ENCODE measurements around the gene RIC8B. TPM values are rescaled to one million over a fixed set of nuclear protein-coding genes. Genes with fewer than 3 reads are reported as not detected.

Gene RIC8B
- total RNA-seq, 2 experiments from 2014 or later: 8.7 to 9.1 TPM

DNA sequence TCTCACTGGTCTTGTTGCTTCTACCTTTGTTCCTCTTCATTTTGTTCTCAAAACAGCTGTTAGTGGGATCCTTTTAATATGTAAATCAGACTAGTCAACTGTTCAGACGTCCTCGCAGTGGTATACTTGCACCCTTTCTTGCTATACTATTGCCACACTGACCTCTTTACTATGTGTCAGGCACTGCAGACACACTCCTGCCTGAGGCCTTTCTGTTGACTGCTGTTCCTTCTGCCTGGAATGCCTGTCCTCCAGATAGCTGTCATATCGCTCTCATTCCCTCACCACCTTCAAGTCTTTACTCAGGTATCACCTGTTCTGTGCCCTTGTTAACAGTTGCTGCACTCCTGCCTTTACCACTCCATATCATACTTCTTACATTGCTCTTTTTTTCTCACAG, 91.2 kb downstream of the RIC8B start:
- Mint-ChIP-seq H3K4me3 (no peak overlapping the region), H3K36me3 (peaks cover 5% of the 10 kb centered on the region), H3K27ac (no peak overlapping the region), H3K4me1 (peaks cover 2% of the 10 kb centered on the region), H3K27me3 (no peaks in the 10 kb centered on the region), H3K9me3 (no peaks in the 10 kb centered on the region)
- DNase-seq: no peak

DNA sequence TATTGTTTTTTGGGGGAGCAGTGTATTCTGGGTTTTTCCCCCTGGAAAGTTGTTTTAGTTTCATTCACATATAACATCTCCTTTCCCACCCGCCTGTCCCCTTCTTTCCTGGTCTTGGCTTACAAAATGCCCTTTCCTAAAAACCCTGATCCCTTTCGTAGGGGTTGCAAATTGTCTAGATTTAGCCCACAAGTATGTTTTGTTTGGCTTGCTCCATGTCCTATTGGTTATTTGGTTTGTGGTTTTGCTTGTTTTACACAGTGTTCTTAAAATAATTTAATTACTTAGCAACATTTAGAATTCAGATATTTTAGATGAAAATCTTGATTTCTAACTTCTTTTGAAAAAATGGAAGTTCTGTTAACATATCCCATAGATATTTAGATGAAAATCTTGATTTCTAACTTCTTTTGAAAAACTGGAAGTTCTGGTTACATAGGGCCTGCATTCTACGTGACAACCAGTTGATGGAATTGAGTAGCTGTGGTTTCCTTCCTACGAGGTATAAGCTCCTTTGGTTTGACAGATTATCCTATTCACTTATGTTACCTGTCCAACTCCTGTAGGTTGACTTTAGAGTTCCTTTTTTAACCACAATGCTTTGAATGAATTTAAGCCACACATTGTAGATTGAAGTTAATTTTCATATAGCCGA, 92.1 kb downstream of the RIC8B start:
- Mint-ChIP-seq H3K27ac (no peak overlapping the region), H3K4me1 (peaks cover 4% of the 10 kb centered on the region), H3K36me3 (peaks cover 6% of the 10 kb centered on the region), H3K27me3 (no peaks in the 10 kb centered on the region), H3K9me3 (no peaks in the 10 kb centered on the region), H3K4me3 (no peak overlapping the region)
- no peak for DNase-seq

DNA sequence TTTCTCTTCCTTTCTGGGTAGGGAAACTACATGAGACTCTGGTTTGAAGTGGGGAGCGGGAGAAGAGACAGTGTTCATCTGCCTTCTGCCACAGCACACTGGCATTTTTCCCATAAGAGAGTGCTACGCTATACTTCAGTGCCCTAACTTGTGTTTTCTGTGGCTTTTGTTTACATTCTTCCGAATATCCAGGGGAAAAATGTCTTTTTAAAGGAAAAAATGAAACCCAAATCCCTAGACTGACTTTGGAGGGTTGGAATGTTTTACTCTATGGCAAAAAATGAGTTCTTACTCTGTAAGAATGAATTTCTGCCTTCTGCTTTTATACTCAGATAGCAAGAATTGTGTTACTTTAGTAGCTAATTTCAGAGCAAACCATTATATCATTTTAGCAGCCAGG, 93.2 kb downstream of the RIC8B start:
- DNase-seq: no peak
- Mint-ChIP-seq H3K27ac (no peak overlapping the region), H3K36me3 (peaks cover 13% of the 10 kb centered on the region), H3K9me3 (no peaks in the 10 kb centered on the region), H3K4me3 (no peak overlapping the region), H3K4me1 (peaks cover 4% of the 10 kb centered on the region), H3K27me3 (no peaks in the 10 kb centered on the region)

DNA sequence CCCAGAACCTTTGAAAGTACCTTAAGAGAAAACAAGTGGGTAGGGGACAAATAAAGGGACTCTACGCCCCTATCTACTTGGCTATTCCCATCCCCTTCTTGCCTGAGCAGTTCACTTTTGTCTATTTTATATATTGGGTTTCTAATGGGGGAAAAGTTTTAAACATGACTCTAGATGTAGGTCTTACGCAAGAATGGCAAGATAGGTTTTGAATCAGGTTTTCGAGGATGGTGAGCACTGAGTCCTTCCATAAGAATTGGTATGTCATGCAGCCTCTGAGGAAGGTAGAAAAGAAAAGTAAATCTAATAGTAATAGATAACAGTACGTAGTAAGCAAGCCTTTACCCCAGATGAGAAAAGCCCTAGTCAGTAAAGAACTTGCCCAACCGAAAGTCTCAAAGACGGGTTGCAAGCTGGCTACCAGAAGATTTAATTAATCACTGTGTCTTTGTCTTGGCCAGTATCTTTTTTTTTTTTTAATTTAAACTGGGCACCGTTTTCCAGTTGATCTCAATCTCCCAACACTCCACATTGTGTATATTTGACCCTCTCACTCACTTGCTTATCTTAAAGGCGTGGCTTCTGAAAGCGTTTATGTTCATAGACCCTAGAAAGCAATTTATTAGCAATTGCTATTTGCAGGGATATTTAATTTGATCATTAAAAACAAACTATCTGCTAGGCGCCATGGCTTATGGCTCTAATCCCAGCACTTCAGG, 94.7 kb downstream of the RIC8B start:
- H3K4me3 Mint-ChIP-seq: no peak overlapping the region
- H3K4me1 Mint-ChIP-seq: peaks cover 11% of the 10 kb centered on the region
- no peak for DNase-seq
- H3K36me3 Mint-ChIP-seq: peaks cover 13% of the 10 kb centered on the region
- no peaks in the 10 kb centered on the region for H3K27me3 Mint-ChIP-seq
- H3K27ac Mint-ChIP-seq: no peak overlapping the region
- H3K9me3 Mint-ChIP-seq: no peaks in the 10 kb centered on the region

DNA sequence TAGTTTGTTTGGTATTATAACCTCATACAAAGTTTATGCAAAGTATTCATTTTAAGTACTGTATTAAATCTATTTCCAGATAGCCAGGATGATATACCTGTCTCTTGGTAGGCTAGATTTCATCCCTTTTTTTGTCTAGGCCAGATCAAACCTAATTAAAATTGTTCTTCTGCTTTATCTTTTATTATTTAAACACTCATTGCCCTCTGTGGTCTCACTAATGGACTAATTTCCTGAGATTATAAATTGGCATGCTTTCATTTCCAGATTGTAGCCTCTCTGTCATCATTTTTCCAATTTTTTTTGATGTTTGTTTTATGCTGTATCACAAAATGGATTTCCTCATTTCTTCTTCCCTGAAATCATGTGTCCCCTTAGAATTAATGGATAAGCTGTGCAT, 95.6 kb downstream of the RIC8B start:
- Mint-ChIP-seq H3K27ac (no peak overlapping the region), H3K9me3 (no peaks in the 10 kb centered on the region)

DNA sequence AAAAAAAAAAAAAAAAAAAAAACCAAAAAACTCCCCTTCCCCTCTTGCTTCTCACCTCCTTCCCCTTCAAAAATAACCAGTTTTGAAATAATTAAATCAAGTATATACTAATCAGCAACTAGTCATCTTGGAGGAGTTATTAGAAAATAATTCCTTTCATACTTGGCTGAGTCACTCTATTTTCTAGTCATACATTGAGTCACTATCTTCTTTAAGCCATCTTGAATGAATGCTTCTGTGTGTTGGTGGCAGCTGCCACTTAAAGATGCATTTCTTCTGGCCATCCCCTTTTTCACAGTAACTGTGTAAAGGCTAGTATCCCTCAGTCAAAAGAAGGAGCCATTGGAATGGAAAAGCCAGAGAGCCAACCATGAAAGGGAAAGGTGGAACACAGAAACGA, 97.0 kb downstream of the RIC8B start:
- Mint-ChIP-seq H3K27me3 (no peaks in the 10 kb centered on the region), H3K27ac (no peak overlapping the region), H3K4me1 (peaks cover 12% of the 10 kb centered on the region), H3K36me3 (peaks cover 13% of the 10 kb centered on the region), H3K4me3 (no peak overlapping the region), H3K9me3 (no peaks in the 10 kb centered on the region)
- no peak for DNase-seq

More for the DNA sequence above, 95.6 kb downstream of the RIC8B start:
- no peak for DNase-seq
- Mint-ChIP-seq H3K36me3 (peaks cover 13% of the 10 kb centered on the region), H3K4me3 (no peak overlapping the region), H3K27me3 (no peaks in the 10 kb centered on the region), H3K4me1 (peaks cover 12% of the 10 kb centered on the region)

DNA sequence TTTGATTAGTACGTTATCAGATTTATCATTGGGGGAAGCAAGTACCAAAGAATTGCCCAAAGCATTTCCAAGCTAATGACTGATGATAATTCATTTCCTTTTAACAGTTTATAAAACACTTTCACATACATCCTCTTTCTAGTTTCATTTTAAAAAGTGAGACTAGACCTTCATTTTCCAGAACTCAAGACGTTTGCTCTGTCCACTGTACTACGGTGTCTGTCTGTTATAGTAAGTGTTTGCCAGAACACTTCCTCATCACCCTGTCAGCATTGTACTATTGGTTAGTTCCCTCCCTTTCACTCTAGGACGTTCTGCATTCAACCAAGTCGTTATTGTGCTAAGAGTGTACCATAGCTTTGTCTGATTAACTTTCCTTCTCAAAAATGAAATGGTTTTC, 99.5 kb downstream of the RIC8B start:
- Mint-ChIP-seq H3K9me3 (no peaks in the 10 kb centered on the region), H3K4me1 (peaks cover 10% of the 10 kb centered on the region), H3K36me3 (peaks cover 11% of the 10 kb centered on the region), H3K27me3 (no peaks in the 10 kb centered on the region), H3K27ac (no peak overlapping the region), H3K4me3 (no peak overlapping the region)
- no peak for DNase-seq

DNA sequence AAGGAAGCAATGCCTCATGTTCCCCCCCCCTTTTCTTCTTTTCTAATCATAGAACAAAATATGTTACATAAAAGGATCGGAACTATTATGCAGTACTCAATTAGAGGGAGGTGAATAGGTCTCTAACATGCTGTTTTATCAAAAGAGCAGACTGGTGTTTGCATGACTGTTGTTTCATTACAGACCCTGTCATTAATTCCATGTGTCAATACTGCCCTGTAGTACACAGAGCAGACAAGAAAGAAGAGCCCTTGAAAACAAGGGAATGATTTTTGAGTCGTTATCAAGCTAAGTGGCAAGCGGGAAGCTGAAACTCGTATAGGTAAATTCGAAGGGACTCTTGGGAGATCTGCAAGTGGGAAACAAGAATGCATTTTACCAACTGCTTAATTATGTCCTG, 104.3 kb downstream of the RIC8B start:
- Mint-ChIP-seq H3K4me3 (no peak overlapping the region), H3K4me1 (peaks cover 4% of the 10 kb centered on the region), H3K27ac (no peak overlapping the region), H3K36me3 (peaks cover 9% of the 10 kb centered on the region), H3K9me3 (no peaks in the 10 kb centered on the region), H3K27me3 (no peaks in the 10 kb centered on the region)
- no peak for DNase-seq

DNA sequence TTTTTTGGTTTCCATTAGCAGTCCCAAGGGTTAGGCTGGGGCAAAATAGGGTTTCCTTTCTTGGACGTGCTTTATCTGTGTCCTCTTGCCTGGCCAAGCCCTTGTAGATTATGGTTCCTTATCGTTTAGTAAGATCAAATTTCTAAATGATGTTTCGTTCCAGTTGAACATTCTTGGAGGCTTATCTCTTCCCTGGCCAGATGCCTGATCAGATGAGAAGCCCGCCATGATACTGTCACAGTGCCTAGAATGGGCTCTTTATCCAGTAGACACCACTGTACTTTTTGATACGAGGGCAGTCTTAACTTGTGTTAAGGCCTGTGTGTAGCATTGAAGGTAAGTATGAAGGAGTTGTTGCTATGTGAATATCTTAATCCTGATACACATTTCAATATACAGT, 105.1 kb downstream of the RIC8B start:
- Mint-ChIP-seq H3K9me3 (no peaks in the 10 kb centered on the region), H3K4me3 (no peak overlapping the region), H3K27me3 (no peaks in the 10 kb centered on the region), H3K36me3 (peaks cover 9% of the 10 kb centered on the region), H3K4me1 (no peaks in the 10 kb centered on the region), H3K27ac (no peak overlapping the region)
- DNase-seq: no peak

DNA sequence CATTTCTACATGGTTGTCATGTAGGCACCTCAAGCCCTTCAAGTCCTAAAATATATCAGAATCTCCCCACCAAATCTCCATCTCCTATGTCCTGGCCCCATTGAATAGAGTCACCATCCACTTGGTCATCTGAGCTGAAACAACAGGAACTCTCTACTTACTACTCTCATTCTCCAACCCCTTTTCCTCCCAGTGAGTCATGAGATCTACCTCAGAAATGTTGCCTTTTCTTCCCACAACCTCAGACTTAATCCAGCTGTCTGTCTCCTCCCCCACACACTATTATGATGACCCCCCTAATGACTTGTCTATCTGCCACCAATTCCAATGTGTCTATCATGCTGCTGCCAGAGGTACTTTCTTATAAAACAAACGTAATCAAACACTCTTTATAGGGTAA, 108.9 kb downstream of the RIC8B start:
- peaks cover 12% of the 10 kb centered on the region for H3K36me3 Mint-ChIP-seq
- H3K9me3 Mint-ChIP-seq: no peaks in the 10 kb centered on the region
- H3K27ac Mint-ChIP-seq: no peak overlapping the region
- H3K4me3 Mint-ChIP-seq: no peak overlapping the region
- no peaks in the 10 kb centered on the region for H3K4me1 Mint-ChIP-seq
- no peaks in the 10 kb centered on the region for H3K27me3 Mint-ChIP-seq
- DNase-seq: no peak

DNA sequence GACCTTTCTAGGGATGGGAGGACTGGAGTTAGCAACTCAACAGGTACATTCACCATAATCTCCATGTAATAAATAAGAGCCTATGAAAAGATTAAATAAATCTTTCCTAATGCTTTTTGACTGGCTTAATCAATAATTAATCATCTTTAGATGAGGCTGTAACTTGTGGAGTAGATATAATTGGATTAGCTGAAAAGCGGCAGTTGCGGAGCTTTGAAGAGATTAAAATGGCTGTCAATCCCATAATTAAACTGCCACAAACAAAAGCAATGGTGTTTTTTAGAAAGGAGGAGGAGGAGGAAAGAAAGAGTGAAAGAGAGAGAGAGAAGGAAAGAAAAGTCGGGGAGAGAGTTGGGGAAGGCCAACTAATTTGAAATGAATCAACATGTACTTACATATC, 110.5 kb downstream of the RIC8B start:
- DNase-seq: no peak
- H3K4me1 Mint-ChIP-seq: no peaks in the 10 kb centered on the region
- no peak overlapping the region for H3K4me3 Mint-ChIP-seq
- peaks cover 12% of the 10 kb centered on the region for H3K36me3 Mint-ChIP-seq
- no peaks in the 10 kb centered on the region for H3K27me3 Mint-ChIP-seq
- no peaks in the 10 kb centered on the region for H3K9me3 Mint-ChIP-seq
- H3K27ac Mint-ChIP-seq: no peak overlapping the region

DNA sequence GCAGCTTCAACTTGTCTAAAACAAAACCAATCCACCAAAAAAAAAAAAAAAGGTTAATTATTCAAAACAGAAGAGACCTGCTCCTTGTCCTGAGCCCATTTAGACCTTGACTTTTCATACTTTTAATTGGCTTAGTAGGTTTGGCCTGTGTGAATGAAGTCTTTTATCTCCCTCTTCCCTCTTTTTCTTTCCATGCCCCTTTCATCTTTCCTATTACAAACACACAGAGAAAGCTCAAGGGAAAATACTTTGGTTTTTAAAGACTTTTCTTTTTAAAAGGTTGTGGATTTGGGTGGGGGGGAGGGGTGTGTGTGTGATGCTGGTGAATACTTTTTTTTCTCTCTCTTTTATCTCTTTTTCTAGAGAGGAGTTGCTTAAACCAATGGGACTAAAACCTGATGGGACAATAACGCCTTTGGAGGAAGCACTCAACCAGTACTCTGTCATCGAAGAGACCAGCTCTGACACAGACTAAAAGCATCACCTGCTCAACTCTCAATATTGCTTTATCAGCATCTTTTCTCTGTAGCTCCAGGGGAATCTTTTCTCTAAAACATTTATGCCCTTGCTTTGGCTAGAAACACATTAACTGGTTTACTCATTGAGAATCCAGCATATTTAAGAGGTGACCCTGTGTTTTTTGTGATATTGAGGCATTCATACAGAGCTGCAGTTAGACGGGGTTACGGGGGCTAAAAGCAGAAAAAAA, 111.2 kb downstream of the RIC8B start:
- Mint-ChIP-seq H3K4me3 (no peak overlapping the region), H3K4me1 (no peaks in the 10 kb centered on the region), H3K27ac (no peak overlapping the region), H3K27me3 (no peaks in the 10 kb centered on the region), H3K9me3 (no peaks in the 10 kb centered on the region), H3K36me3 (peaks cover 12% of the 10 kb centered on the region)
- DNase-seq: no peak

DNA sequence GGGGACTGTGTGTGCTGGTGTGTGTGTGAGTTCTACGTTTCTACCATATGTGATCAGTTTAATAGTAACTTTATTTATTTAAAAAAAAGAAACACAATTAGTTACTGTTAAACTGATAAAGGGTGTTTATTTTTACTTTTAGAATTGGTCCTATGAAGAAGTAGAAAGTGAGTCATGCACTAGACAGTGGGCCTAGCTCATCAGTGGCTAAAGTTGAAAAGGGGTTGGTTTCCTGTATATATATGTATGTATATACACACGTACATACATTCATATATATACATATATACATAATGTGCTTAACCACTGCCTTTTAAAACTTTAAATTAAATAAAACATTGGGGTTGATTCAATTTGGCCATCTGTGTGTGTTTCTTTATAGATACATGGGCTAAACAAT, 112.5 kb downstream of the RIC8B start:
- no peaks in the 10 kb centered on the region for H3K9me3 Mint-ChIP-seq
- H3K4me1 Mint-ChIP-seq: no peaks in the 10 kb centered on the region
- DNase-seq: no peak
- H3K27me3 Mint-ChIP-seq: no peaks in the 10 kb centered on the region
- H3K27ac Mint-ChIP-seq: no peak overlapping the region
- no peak overlapping the region for H3K4me3 Mint-ChIP-seq
- H3K36me3 Mint-ChIP-seq: peaks cover 6% of the 10 kb centered on the region

DNA sequence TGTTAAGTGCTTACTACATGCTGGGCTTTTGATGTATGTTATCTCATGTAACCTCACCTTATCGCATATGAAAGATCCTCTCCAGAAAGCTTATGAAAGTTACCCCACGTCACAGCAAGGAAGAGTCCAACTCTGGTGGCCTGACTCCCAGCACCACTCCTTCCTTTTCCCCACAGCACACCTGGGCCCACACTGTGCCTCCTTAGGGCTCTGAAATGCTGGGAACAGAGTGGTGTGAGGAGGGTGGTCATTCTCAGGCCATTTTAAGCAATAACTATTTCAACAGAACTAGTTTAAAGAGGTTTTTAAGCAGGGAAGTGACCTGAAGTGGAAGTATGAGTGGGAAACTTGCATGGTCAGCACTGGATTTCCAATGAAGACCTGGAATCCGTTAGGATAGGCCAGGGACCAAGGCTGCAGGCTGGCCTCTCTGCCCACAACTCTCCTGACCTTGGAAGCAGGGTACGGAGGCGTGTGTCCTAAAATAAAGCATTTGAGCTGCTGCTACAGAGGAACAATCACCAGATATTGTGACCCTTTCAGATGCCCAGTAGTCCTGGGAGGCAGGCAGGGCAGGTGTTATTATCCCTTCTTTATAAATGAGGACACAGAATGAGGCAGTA, 114.0 kb downstream of the RIC8B start:
- Mint-ChIP-seq H3K27ac (no peak overlapping the region), H3K36me3 (peaks cover 4% of the 10 kb centered on the region), H3K9me3 (no peaks in the 10 kb centered on the region), H3K4me1 (no peaks in the 10 kb centered on the region), H3K4me3 (no peak overlapping the region), H3K27me3 (no peaks in the 10 kb centered on the region)
- no peak for DNase-seq

DNA sequence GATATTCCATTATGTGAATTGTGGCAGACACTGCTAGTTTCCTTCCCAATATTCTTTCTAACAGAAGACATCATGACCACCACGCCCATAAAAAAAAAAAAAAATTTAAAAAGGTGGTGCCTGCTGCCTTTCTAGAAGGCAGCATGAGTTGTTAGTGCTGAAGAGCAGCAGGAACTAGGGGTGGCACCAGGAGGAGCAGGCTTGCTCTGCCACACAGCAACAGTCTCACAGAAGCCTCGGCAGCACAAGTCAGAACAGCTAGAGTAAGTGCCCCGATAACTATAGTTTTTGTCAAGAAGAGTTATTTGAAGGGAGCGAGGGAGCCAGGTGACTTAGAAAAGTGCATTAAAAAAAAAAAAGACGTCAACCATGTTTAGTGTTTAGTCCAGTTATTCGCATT, 114.8 kb downstream of the RIC8B start:
- Mint-ChIP-seq H3K36me3 (peaks cover 3% of the 10 kb centered on the region), H3K9me3 (no peaks in the 10 kb centered on the region), H3K27ac (no peak overlapping the region), H3K4me1 (no peaks in the 10 kb centered on the region), H3K27me3 (no peaks in the 10 kb centered on the region), H3K4me3 (no peak overlapping the region)
- DNase-seq: no peak
